GM20431 (cell line): Measurements from ENCODE around the gene OR4P4.

Source experiments
- in situ Hi-C: fragments of 300-500 bp; cut with MseI, MboI; formaldehyde crosslinking; loops from one replicate; pipeline ENCODE4 v1.15.0; 2020; ENCODE audit warnings: low sequenced_read_pairs; ENCODE audit not compliant: unreplicated experiment

OR4P4 gene

DNA sequence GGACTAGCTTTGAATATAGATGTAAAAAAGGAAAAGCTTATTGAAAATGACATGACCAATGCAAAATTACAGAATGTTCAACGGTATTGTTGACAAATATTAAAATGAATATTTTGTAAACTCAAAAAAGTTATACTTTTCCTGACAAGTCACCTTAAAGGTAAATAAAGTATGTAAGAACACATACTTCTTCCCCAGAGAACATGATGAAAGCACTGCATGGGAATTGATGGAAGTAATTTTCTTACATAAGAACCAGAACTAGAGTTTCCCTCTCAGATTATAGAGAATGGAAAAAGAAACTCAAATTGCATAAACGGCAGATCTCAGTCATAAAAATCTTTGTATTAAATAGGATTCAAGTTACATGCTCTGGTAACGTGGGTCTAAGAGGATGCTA is at the start of gene OR4P4:
OR4P4 (plus strand) TSS at position 301 of the 400 bp plus-strand sequence.
- in situ Hi-C loops = no loop called here

DNA sequence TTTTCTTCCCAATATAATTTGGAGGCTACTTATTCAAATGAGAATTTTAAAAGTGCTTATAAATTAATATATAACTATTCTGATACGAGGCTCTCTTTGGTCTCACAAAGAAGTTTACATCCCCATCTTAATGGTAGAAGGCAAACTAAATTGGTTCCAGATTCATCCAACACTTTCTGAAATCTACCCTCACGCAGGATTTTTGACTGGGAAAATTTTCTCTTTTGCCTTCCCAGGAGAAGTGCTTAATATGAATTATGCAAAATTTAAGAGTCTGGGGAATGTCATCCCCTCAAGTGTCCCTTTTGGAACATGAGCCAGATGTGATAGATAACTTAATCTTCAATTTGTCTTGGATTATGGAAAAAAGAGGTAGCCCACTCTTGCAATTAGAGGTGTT is 27.4 kb upstream of the OR4P4 start, which contains the start of gene OR4C11:
OR4C11 (minus strand) TSS at position 101 of the 400 bp plus-strand sequence. CDS start 3,272 bp downstream, outside the sequence.
- in situ Hi-C loops = no loop called here

DNA sequence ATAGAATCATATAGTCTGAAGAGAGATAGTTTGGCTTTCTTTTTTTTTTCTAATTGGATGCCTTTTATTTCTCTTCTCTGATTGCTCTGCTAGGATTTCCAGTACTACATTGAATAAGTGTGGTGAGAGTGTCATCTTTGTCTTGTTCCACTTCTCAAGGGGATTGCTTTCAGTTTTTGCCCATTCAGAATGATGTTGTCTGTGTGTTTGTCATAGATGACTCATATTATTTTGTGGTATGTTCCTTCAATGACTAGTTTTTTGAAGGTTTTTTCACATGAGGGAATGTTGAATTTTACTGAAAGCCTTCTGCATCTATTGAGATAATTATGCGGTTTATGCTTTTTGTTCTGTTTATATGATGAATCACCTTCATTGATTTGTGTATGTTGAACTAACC is 10.4 kb upstream of the OR4P4 start:
- in situ Hi-C loops = no loop called here

DNA sequence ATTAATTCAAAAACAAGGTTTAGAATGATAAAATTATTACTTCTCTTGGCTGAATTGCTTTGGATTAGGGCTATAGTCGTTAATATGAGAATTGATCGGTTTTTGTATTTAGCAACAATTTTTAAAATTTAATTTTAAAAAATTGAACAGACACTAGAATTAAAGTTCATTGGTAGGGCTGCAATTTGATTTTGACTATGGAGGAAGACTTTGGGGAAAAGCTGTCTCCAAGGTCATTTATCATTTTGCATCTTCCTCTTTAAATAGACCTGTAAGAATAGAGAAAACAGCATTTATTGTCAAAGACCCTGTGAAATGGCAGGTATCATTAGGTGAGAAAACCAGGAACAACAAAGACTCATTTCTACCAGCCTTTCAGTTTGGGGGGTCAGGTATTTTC is 13.1 kb downstream of the OR4P4 start, which contains the start of gene OR4S2:
OR4S2 (plus strand) TSS at position 301 of the 400 bp plus-strand sequence. CDS start 2,577 bp downstream, outside the sequence.
- in situ Hi-C loops = no loop called here

DNA sequence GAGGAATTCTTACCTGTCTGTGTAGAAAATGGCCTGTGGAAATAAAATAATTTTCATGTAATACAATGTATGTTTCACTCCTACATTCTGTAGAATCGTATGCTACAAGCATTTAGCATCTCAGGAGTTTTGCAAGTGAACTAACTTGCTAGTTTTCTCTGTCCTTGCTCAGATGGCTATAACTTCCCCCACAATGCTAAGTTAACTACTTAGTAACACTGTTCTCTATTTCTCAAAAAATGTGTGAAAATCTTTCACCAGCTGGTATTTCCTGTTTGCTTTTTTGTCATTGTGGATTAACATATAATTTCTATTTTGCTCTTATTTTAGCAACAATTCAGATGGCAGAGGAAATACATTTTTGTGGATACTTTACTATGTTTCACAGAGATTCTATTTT is 17.6 kb downstream of the OR4P4 start:
- in situ Hi-C loops = no loop called here

DNA sequence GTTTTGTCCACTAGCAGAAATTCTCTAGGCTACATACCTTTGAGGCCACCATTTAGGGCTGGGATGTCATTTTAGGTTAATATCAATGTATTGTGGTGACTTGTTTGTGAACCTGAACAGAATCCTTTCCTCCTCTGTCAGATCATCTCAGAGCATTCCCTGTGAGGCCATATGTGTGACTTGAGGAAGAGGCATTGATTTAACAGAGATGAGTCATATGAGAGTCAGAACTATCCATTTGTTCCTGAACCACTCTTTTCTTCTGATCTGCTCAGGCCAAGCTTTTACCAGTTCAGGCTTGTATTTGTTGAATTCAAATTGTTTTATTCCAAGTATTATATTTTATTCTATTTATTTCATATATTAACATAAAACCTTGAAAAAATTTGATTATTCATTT is 20.2 kb downstream of the OR4P4 start:
- in situ Hi-C loops = no loop called here

- in situ Hi-C loops = no loop called here
Measured at GRCh38 chr11:55658031-55658573, 23.2 kb downstream of the OR4P4 start.

GRCh38 chr11:55658608-55659007 is 23.7 kb downstream of the OR4P4 start:
- in situ Hi-C loops = no loop called here

- in situ Hi-C loops = no loop called here
Measured at GRCh38 chr11:55661901-55662300, 27.0 kb downstream of the OR4P4 start, which contains the start of gene OR4C6. Gene OR4C6 (plus strand): TSS chr11:55662201. CDS start chr11:55665167, 2,966 bp downstream.

DNA sequence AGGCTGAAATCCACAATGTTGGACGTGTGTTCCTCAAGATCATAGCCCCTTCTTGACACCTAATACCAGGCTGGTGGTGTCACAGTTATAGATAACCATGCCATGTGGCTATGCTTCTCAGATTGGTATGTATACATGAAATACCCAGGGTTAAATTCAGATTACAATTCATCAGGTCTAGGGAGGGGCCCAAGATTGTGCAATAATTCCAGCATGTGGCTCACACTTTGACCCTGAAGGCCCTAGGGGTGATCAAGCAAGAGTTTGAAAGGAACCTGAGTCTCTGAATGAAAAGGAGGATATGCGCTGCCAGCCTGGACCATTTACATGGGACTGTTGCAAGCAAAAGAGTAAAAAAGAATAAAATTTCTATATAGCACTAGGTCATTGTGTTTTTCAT is 34.5 kb downstream of the OR4P4 start:
- in situ Hi-C loops = no loop called here

DNA sequence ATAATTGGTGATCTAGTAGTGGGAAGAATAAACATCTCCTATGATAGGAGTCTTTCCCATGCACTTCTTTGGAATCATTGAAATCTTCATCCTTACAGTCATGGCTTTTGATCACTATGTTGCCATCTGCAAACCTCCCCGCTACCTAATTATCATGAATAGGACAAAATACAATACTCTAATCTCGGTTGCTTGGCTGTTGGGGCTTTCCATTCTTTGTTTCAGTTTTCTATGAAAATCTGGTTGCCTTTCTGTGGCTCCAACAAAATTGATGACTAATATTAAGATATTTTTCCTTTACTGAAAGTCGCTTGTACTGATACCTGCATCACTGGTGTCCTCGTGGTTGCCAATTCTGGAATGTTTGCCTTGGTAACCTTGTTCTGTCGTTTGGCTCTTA is 38.9 kb downstream of the OR4P4 start:
- in situ Hi-C loops = no loop called here
